PC-3 (cell line): ENCODE results near the gene CSNK1G2.

ENCODE experiments used
- CTCF ChIP-seq: fragments of 300-600 bp; sonication (generic); conservative IDR thresholded peaks from 2 replicates; pipeline ENCODE4 v1.5.1; 2017; ENCODE audit warnings: antibody characterized with exemption, low read depth, mild to moderate bottlenecking, low read length
- EZH2 ChIP-seq: fragments of 300-600 bp; sonication (generic); IDR thresholded peaks from one replicate; pipeline ENCODE4 v1.6.1; 2017; ENCODE audit warnings: antibody characterized with exemption, mild to moderate bottlenecking, low read length; ENCODE audit not compliant: unreplicated experiment
- EZH2phosphoT487 ChIP-seq: fragments of 300-600 bp; sonication (generic); IDR thresholded peaks from 2 replicates; pipeline ENCODE4 v1.6.1; 2018; ENCODE audit warnings: mild to moderate bottlenecking, antibody characterized with exemption, low read length, borderline replicate concordance

- TF ChIP-seq CTCF (no peak), EZH2 (no peak), EZH2phosphoT487 (no peak)
Observed at GRCh38 chr19:1944088-1944915, 3.3 kb downstream of the CSNK1G2 start.
